T-helper 1 cell (primary cell): ENCODE measurements around the gene PRSS8.
A peak's percentile ranks its signal among the peaks of the same experiment; 100 is the strongest.

Experiments used
- DNase-seq, 5 donors: peaks; one replicate each; pipeline ENCODE4 v3.0.0-alpha.2; 2012 to 2020

PRSS8 gene

GRCh38 chr16:31127182-31127581 is 8.3 kb downstream of the PRSS8 start:
- no peak for DNase-seq

- no peak for DNase-seq
Measured at GRCh38 chr16:31125844-31126243, 9.7 kb downstream of the PRSS8 start.

- no peak for DNase-seq
Measured at GRCh38 chr16:31120129-31120528, 15.4 kb downstream of the PRSS8 start.

- DNase-seq, result no peak
Measured at GRCh38 chr16:31118223-31119155, 17.0 kb downstream of the PRSS8 start.

DNA sequence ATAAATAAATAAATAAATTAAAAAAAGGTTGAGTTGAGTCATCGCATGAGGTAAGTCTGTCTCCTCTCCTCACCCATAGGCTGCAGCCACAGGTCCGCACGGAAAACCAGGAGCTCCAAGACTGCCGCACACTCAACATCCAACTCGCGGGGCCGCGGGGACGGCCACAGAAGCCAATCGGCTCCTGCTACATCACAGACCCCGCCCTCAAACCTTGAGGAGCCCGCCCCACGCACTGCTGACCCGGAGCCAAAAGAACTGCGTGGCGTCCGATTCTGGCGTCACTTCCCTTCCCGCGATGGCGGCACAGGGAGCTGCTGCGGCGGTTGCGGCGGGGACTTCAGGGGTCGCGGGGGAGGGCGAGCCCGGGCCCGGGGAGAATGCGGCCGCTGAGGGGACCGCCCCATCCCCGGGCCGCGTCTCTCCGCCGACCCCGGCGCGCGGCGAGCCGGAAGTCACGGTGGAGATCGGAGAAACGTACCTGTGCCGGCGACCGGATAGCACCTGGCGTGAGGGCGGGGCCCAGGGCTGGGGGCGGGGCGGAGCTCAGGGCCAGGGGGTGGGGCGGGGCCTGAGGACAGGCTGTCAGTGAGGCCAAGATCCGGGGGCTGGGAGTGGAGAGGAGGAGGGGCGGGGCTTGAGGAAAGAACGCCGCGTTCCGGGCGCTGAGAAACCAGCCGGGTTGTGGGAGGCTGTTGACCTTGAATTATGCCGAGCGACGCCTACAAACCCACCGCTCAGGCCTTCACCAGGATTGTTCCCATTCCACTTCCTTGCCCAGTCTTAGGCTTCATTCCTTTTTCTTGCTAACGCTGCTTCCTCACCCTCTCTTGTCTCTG is 17.9 kb downstream of the PRSS8 start, which contains the start of gene KAT8:
KAT8 (plus strand) TSS at position 281 of the 839 bp plus-strand sequence; CDS start at position 299, 18 bp downstream.
- peak; percentile 94 to 98 (median 97) for DNase-seq

- no peak for DNase-seq
Measured at GRCh38 chr16:31114468-31114867, 21.1 kb downstream of the PRSS8 start.

DNA sequence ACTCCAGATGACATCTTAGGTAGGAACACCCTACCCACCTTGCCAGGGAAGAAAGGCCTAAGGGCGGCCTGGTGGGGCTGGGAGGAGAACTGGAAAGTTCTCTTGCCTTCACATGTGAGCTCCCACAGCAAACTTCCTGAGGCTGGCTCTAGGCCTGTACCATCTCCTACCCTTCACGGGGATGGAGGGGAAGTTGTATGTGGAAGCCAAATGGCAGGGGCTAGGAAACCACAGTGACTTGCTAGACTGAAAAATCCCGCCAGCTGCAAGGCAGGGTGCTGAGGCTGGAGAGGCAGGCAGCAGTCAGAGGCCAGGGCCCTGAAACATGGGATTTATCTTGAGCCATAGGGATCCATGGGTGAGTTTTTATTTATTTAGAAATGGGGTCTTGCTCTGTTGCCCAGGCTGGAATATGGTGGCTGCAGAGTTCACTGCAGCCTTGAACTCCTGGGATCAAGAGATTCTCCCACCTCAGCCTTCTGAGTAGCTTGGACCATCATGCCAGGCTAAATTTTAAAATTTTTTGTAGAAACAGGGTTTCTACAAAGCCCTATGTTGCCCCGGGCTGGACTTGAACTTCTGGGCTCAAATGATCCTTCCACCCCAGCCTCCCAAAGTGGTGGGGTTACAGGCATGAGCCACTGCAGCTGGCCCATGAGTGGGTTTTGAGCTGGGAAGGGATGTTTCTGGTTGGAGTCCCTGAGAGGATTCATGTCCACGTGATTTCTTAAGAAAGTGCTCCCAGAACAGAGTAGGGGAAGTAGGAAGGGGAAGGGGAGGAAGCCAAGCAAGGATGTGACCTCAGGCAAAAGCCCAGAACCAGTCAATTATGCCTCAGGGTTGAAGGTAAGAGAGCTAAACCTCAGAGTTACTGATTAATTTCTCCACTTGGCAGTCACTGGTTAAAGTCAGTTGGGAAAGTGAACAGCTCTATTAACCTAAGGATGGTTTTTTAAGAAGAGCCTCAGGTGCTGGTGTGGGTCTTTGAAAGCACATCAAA is 22.1 kb downstream of the PRSS8 start:
- no peak for DNase-seq

DNA sequence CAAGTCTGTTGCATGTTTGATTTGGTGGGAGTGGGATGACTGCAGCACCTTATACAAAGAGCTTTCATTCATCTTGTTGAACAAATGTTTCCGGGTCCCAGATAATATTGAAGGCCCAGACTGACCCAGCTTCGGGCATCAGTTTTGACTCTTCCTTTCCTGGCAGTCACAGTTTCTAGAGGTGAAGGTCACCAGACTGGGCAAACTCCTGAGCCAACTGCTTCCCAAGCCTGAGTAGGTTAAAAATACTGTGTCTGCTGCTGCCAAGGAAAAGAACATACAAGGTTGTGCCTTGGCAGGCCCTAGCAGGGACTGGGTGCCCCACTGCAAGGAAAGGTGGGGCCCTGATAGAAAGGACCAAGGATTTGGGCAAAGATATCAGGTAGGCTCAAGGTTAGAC is 22.8 kb downstream of the PRSS8 start:
- no peak for DNase-seq

- DNase-seq, result no peak
Measured at GRCh38 chr16:31111881-31112466, 23.6 kb downstream of the PRSS8 start.

GRCh38 chr16:31110106-31111034 is 25.2 kb downstream of the PRSS8 start:
- no peak for DNase-seq

- no peak for DNase-seq
Measured at GRCh38 chr16:31109622-31110021, 25.9 kb downstream of the PRSS8 start.

DNA sequence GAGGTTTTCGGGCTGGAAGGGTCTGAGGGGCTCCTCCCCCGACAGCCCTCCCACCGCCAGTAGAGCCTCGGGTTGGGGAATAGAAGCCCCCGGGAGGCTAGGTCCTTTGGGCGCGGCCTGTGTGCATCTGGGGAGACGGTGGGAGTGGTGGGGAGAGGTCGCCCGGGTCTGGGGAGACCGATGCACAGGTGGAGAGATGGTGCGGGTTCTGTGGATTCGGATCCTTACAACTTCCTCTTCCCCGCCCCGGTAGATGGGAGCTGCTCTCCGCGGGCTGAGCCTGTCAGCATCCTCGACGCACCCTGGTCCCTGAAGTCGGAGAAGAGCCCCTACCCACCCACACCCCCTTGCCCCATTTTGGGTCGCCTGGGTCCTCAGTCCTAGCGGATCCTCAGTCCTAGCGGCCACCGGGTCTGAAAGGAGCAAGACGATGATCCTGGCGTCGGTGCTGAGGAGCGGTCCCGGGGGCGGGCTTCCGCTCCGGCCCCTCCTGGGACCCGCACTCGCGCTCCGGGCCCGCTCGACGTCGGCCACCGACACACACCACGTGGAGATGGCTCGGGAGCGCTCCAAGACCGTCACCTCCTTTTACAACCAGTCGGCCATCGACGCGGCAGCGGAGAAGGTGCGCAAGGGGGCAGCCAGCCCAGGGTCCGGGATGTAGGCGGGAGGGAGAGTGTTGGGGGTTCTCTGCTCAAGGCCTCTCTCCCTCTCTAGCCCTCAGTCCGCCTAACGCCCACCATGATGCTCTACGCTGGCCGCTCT is 26.6 kb downstream of the PRSS8 start:
- no peak for DNase-seq

DNA sequence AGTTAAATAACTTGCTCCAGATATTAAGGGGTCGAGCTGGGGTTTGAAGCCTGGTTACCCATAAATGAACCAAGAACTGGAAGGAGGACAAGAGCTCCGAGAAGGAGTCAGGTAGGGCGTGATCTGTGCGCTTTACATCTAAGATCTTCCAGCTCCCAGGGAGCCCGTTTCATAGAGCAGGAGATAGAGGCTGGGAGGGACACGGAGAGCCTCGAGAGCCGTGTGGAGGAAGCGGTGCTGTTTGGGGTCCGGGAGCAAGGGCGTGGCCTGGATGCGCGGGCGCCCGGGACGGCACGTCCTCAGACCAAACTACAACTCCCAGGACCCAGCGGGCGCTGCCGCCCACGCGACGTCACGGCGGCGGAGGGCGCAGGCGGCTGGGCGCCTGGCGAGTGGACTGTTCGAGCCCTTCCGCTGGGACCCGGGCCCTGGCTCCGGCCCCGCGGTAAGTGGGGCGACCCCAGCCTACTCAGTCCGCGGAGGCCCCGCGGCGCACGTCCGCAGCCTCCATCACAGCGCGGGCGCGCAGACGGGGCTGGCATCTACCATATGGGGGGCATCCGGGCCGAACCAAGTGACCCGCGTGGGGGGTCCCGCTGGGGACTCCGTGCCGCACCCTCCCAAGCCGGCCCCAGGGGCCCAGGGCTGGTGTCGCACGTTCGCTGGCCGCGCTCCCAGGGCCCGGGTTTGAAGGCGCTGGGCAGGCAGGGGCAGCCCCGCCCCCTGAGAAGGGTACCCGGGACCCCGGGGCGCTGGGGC is 27.3 kb downstream of the PRSS8 start, which contains the start of gene BCKDK:
BCKDK (plus strand) TSS at position 352 of the 759 bp plus-strand sequence. CDS start 838 bp downstream, outside the sequence.
- peak in 4 of 5 donors; percentile 19 to 80 (median 39) for DNase-seq

GRCh38 chr16:31107465-31107867 is 28.1 kb downstream of the PRSS8 start:
- peak in 1 of 5 donors; percentile 43 for DNase-seq

GRCh38 chr16:31106509-31107464 is 28.7 kb downstream of the PRSS8 start:
- DNase-seq, result no peak

DNA sequence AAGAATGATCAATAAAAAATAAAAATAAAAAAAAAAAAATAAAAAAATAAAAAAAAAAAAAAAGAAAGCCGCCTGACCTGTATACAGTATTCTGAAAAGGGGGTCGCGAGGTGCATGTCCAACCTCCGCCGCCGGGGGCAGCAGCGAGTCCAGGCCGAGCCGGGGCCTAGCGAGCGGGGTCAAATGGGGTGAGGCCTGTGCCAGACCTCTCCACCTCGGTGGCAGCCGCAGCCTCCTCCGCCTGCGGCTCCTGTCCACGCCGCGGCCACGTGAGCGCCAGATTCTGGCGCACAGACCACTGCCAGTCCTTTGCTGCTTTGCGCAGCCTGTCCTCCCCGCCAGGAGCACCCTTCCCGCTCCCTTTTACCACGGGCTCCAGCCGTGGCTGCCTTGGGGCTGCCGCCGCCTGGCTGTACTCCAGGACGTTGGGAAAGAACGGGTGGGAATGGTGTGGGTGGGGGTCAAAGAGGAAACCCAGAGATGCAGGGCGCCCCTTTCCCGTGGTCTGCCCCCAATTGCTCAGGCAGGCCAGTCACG is 29.8 kb downstream of the PRSS8 start:
- DNase-seq, result peak; percentile 46 to 78 (median 63)
